HCEC 1CT (cell line): Measurements from ENCODE around the gene MAP1LC3B2.
A peak's percentile ranks its signal among the peaks of the same experiment; 100 is the strongest.

Experiments used
- DNase-seq: peaks from one replicate; pipeline ENCODE4 v3.0.0-alpha.2; 2017

Gene MAP1LC3B2

GRCh38 chr12:116597886-116598285 lies 38.7 kb downstream of the MAP1LC3B2 start:
- DNase-seq, result no peak

GRCh38 chr12:116598311-116599284 lies 39.4 kb downstream of the MAP1LC3B2 start:
- DNase-seq, result no peak

DNA sequence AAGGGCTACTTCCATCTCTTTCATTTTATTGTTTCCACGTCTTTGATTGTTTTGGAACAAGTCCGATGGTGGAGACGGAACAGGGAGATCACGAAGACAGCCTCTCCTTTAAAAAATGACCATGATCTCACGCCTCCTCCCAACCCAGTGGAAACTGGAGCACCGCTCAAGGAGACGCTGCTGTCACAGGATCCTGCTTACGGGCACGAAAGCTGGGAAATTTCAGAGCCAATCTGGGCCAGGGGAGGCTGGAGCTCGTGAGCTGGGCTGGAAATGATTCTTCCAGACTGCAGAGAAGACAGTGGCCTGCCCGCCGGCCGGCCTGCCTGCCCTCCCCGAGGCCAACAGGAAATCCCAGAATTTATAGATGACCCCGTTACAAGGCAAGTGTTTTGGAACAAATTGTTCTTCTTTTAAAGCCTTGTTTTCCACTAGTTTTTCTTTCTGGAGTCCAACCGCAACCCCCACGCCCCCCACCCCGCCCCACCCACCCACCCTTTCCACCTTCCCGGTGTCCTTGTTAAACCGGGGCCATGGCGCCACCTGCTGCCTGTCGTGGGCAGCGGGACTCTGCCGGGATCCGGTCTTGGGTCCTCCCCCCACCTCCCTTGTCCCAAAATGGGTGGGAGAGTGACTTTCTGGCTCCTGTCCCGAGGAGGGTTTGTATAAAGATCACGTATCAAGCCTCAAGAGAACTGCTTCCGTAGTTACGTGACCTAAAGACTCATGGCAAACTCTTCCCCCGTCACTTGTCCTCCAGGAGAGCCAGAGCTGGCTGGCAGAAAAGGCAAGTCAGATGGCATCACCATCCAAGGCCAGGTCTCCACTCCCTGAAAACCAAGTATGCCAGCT lies 40.3 kb downstream of the MAP1LC3B2 start:
- DNase-seq, result peak; percentile 41

GRCh38 chr12:116600959-116601918 lies 42.1 kb downstream of the MAP1LC3B2 start:
- DNase-seq, result peak; percentile 68

DNA sequence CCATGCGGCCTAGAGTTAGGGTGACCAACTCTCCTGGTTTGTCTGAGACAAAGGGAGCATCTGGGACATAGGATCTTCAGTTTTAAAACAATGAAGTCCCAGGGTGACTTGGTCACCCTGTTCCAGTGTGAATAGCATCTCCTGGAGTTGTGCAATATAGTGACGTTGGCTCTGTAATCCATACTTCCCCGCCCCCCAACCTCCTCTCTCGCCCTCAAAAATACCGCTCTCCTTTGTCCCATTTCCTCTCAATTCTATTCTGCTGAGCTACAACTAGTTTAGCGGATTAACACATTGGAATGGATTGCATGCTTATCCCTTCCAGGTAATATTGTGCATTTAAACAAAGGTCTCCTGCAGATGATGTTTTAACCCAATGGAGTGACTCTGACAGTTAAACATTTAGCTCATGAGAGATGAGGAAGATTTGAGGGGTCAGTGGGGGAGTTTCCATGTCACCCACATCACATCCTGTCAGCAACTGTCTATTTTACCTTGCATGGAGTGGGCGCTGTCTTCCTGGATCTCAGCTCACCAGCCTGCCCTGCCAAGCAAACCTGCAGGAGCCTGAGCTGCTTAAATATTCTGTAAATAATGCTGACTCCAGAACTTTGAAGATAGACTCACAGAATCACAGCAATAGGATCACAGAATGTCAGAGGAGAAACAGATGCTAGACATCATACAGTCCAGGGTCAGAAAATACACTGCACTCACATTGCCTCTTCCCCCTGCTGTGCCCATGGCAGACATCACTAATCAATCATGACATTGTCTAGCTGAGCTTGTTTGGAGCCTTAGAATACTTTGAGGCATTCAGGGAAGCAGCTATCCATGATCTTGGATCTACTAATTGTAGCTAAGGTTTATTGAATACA lies 43.0 kb downstream of the MAP1LC3B2 start:
- no peak for DNase-seq

DNA sequence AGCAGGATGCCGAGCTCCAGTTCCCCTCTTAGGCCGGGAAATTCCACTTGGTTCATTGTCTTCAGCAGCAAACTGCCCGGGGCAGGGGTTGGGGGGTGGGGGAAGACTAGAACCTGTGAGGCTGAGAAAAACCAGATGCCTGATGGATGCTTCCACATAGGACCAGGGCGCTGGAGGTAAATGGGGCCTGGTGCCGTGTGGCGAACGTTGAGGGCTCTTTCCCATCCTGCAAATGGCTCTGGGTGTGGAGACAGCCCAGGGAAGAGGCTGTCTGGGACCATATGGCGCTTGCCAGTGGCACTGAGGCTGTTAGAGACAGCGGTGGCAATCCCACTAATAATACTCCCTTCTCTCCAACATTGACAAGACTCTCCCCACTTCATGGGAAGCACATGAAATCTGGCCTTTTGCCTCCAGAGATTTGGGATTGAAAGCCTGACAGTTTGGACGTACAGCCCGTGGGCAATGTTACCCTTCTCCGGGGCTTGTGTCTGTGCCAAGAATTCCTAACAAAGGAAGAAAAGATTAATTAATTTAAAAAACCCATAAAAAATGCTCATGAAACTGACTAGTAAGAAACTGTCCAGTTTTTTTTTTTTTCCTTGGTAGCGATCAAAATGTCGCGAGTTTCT lies 44.5 kb downstream of the MAP1LC3B2 start:
- no peak for DNase-seq

GRCh38 chr12:116604178-116604895 lies 45.2 kb downstream of the MAP1LC3B2 start:
- no peak for DNase-seq

DNA sequence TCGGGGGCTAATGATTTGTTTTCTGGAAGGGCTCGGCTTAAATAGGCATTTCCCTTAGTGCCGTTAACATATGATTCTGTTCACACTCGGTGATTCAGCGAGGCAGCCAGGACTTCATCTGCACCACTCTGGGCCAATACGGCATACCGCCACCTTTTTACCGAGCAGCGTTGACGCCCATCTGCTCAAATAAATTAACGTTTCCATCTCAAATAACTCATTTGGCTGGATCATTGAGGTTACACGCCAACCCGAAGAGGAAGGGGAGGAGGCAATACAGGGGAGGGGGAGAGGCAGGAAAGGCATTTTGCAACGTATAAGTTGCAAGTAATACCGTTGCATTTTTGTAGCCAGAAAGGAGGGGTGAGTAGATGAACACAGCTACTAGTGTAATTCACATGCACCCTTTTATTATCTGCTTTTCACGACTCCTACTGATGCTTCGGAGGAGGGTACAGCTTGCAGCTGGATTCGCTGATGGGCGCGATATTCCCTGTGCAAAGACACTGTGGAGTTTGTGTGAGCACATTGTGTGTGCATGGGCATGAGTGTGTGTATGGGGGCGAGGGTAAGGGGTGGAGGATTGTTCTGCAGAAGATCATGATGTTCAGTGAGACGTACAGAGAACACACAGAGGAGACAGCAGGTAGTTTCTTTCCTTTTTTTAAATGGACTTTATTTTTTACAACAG lies 45.9 kb downstream of the MAP1LC3B2 start:
- DNase-seq, result no peak

DNA sequence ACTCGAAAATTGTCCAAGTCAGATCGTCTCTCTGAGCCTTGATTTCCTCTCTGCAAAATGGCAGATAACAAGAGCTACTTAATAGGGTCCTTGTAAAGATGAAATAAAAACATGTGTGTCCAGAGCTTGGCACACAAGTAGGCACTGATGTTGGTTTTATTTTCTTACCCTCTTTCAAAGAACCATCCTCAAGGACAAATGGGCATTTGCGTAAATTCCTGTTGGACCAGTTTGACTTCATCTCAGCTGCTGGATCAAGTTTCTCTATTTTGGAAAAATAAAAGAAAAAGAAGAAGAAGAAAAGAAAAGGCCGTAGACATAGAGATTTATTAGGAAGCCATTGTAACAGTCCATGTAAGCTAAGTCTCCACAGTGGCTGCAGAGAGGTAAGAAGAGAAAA lies 47.2 kb downstream of the MAP1LC3B2 start:
- DNase-seq, result no peak

GRCh38 chr12:116607039-116607438 lies 47.9 kb downstream of the MAP1LC3B2 start:
- DNase-seq, result no peak

DNA sequence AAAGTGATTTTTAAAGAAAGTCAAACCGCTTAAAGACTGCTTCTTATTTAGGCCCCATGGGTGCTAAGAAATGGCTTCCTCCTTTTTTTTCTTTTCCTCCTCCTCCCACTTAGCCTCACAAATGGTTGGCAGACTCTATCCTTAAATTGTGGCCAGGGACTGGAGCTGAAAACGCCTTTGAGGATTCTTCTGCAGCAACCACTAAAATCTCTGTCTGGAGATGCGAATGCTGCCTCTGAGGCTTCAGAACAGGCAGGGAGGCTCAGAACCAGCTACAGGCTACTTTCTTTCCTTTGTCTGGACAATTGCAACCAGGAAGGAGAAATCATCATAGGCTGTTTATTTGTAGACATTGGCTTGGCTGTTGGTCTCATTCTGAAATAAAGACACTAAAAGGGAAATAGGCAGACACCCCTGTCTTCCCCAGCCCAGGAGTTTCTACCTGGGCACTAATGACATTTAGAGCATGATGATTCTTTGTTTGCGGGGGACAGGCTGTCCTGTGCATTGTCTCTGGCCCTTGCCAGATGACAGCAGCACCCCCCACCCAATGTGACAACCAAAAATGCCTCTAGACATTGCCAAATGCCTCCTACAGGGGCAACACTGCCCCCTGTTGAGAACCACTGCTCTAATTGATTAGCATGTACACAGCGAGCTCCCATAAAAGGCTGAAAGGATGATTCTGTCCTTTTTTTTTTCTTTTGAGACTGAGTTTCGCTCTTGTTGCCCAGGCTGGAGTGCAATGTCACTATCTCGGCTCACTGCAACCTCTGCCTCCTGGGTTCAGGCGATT lies 50.3 kb downstream of the MAP1LC3B2 start:
- DNase-seq, result no peak

DNA sequence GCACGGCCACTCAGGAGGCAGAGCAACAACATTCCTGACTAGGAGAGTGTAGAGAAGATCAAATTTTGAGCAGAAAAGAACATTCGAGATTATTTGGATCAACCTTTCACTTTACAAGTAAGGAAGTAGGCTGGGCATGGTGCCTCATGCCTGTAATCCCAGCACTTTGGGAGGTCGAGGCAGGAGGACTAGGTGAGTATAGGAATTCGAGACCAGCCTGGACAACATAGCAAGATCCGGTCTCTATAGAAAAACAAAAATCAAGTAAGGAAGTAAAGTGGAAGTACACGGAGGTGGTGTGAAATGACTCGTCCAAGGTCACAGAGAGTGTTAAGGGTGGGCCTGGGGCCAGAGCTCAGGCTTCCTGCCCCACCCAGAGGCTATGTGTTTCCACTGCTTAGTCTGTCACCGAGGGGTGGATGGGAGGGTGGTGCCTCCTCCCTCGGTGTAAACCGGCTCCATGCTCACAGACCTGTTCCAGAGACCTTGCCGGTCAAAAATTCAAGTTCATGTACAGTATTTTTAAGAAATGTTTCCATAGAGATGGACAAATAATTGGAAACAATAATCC lies 51.9 kb downstream of the MAP1LC3B2 start:
- DNase-seq, result no peak

DNA sequence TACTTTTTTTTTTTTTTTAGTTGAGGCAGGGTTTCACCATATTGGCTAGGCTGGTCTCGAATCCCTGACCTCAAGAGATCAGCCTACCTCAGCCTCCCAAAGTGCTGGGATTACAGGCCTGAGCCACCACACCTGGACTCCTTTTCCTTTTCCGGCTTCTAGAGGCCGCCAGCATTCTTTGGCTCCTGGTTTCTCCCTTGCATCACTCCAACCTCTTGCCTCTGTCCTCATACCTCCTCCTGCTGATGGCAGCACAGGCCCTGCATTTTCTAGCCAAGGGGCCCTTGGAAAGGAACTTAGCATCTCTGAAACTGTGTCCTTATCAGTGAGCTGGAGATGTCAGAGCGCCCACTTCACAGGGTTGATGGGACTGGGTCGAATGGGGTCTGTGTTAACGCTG lies 53.3 kb downstream of the MAP1LC3B2 start:
- DNase-seq, result no peak

- DNase-seq, result no peak
Measured at GRCh38 chr12:116613256-116613655, 54.1 kb downstream of the MAP1LC3B2 start.

- no peak for DNase-seq
Measured at GRCh38 chr12:116614194-116614915, 55.2 kb downstream of the MAP1LC3B2 start.

- no peak for DNase-seq
Measured at GRCh38 chr12:116615141-116615861, 56.1 kb downstream of the MAP1LC3B2 start.
